ENCODE results near the gene DNASE2.

DNASE2 gene

DNA sequence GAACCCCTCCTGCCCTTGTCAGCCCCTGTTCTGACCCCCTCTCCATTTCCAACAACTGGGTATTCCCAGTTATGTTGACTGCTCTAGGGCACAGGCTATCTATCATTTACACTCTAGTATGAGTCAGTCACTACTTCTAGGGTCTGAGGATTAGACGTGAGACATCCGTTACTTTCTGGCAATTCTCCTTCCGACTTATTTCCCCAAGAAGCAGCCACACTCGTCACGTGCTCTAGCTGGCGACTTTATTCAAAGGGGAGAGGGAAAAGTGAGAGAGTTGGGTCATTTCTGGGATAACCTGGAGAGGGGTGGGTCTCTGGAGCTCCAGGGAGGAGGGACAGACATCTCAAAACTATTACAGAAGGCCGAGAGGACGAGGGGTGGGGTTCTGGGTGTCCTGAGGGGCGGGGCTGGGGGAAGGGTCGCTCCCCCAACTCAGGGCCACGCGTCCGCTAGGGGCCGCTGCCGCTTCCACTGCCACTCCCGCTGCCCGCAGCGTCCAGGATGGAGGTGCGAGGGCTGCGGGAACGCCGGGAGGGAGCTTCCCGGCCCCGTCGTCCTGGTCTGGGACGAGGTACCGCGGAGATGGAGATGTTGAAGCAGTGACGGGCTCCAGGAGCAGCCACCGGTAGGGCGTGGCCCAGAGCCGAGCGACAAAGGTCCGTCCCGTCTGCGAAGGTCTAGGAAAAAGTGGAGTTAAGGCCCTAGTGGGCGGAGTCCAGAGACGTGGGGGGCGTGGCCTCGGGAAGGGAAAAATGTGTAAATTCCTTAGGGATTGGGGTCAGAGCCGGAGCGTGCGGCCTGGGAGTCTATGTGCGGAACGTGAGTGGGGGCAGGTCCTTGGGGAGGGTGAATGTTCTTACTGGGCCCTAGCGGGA is 55.8 kb downstream of the DNASE2 start:
- no peak for DNase-seq
